Measurements from ENCODE around the gene NEK2. TPM values are rescaled to one million over a fixed set of nuclear protein-coding genes. Genes with fewer than 3 reads are reported as not detected.

Gene NEK2
- total and polyA plus RNA-seq, 2 of the 13 experiments (the other 11 are each of a cell fraction or from before 2014, with no cell fraction given): 10.9 to 40.8 TPM

- TF ChIP-seq, protein P1, sequence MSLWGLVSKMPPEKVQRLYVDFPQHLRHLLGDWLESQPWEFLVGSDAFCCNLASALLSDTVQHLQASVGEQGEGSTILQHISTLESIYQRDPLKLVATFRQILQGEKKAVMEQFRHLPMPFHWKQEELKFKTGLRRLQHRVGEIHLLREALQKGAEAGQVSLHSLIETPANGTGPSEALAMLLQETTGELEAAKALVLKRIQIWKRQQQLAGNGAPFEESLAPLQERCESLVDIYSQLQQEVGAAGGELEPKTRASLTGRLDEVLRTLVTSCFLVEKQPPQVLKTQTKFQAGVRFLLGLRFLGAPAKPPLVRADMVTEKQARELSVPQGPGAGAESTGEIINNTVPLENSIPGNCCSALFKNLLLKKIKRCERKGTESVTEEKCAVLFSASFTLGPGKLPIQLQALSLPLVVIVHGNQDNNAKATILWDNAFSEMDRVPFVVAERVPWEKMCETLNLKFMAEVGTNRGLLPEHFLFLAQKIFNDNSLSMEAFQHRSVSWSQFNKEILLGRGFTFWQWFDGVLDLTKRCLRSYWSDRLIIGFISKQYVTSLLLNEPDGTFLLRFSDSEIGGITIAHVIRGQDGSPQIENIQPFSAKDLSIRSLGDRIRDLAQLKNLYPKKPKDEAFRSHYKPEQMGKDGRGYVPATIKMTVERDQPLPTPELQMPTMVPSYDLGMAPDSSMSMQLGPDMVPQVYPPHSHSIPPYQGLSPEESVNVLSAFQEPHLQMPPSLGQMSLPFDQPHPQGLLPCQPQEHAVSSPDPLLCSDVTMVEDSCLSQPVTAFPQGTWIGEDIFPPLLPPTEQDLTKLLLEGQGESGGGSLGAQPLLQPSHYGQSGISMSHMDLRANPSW (CRISPR knock-in tag; IDR thresholded peaks at IDR 0.05; ENCODE audit: borderline replicate concordance): peak; percentile 7; the same call in 1 of the 2 replicates
- TF ChIP-seq ARNT (IDR thresholded peaks at IDR 0.05) (no peak), CERS6 (CRISPR knock-in tag; IDR thresholded peaks at IDR 0.05) (no peak), GFI1 (CRISPR knock-in tag; IDR thresholded peaks at IDR 0.05; ENCODE audit: borderline replicate concordance) (no peak), HNRNPL (IDR thresholded peaks at IDR 0.05; ENCODE audit: low read depth, low read length) (no peak), SATB2 (CRISPR knock-in tag; IDR thresholded peaks at IDR 0.05) (no peak), ZFP62 (CRISPR knock-in tag; IDR thresholded peaks at IDR 0.05) (no peak), GZF1 (CRISPR knock-in tag; IDR thresholded peaks at IDR 0.05) (no peak), KLF15 (CRISPR knock-in tag; IDR thresholded peaks at IDR 0.05; ENCODE audit: borderline replicate concordance) (no peak), ZNF205 (CRISPR knock-in tag; IDR thresholded peaks at IDR 0.05) (0 out of 2 replicates have a peak, but pooled peaks have one; percentile 2), ZFY (CRISPR knock-in tag; IDR thresholded peaks at IDR 0.05) (peak; percentile 64; the same call in 1 of the 2 replicates), ZNF773 (CRISPR knock-in tag; IDR thresholded peaks at IDR 0.05; ENCODE audit: borderline replicate concordance) (no peak), ZNF253 (CRISPR knock-in tag; IDR thresholded peaks at IDR 0.05; ENCODE audit: borderline replicate concordance) (no peak), ZNF292 (CRISPR knock-in tag; IDR thresholded peaks at IDR 0.05; ENCODE audit: borderline replicate concordance, low read depth) (no peak), MEIS2 (CRISPR knock-in tag; IDR thresholded peaks at IDR 0.05) (no peak)
- TF ChIP-seq, protein P2, sequence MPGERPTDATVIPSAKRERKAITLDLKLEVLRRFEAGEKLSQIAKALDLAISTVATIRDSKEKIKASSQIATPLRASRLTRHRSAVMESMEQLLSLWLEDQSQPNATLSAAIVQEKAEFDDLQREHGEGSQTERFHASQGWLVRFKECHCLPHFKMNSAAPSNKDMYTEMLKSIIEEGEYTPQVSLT (CRISPR knock-in tag; IDR thresholded peaks at IDR 0.05; ENCODE audit: borderline replicate concordance, low read depth): no peak
- TF ChIP-seq, protein P3, sequence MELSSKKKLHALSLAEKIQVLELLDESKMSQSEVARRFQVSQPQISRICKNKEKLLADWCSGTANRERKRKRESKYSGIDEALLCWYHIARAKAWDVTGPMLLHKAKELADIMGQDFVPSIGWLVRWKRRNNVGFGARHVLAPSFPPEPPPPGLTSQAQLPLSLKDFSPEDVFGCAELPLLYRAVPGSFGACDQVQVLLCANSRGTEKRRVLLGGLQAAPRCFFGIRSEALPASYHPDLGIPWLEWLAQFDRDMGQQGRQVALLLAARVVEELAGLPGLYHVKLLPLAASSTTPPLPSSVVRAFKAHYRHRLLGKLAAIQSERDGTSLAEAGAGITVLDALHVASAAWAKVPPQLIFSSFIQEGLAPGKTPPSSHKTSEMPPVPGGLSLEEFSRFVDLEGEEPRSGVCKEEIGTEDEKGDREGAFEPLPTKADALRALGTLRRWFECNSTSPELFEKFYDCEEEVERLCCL (CRISPR knock-in tag; IDR thresholded peaks at IDR 0.05; ENCODE audit: borderline replicate concordance): no peak
- TF ChIP-seq, protein P4, sequence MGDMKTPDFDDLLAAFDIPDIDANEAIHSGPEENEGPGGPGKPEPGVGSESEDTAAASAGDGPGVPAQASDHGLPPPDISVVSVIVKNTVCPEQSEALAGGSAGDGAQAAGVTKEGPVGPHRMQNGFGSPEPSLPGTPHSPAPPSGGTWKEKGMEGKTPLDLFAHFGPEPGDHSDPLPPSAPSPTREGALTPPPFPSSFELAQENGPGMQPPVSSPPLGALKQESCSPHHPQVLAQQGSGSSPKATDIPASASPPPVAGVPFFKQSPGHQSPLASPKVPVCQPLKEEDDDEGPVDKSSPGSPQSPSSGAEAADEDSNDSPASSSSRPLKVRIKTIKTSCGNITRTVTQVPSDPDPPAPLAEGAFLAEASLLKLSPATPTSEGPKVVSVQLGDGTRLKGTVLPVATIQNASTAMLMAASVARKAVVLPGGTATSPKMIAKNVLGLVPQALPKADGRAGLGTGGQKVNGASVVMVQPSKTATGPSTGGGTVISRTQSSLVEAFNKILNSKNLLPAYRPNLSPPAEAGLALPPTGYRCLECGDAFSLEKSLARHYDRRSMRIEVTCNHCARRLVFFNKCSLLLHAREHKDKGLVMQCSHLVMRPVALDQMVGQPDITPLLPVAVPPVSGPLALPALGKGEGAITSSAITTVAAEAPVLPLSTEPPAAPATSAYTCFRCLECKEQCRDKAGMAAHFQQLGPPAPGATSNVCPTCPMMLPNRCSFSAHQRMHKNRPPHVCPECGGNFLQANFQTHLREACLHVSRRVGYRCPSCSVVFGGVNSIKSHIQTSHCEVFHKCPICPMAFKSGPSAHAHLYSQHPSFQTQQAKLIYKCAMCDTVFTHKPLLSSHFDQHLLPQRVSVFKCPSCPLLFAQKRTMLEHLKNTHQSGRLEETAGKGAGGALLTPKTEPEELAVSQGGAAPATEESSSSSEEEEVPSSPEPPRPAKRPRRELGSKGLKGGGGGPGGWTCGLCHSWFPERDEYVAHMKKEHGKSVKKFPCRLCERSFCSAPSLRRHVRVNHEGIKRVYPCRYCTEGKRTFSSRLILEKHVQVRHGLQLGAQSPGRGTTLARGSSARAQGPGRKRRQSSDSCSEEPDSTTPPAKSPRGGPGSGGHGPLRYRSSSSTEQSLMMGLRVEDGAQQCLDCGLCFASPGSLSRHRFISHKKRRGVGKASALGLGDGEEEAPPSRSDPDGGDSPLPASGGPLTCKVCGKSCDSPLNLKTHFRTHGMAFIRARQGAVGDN (CRISPR knock-in tag; IDR thresholded peaks at IDR 0.05): peak; percentile 61
- TF ChIP-seq, protein P5, sequence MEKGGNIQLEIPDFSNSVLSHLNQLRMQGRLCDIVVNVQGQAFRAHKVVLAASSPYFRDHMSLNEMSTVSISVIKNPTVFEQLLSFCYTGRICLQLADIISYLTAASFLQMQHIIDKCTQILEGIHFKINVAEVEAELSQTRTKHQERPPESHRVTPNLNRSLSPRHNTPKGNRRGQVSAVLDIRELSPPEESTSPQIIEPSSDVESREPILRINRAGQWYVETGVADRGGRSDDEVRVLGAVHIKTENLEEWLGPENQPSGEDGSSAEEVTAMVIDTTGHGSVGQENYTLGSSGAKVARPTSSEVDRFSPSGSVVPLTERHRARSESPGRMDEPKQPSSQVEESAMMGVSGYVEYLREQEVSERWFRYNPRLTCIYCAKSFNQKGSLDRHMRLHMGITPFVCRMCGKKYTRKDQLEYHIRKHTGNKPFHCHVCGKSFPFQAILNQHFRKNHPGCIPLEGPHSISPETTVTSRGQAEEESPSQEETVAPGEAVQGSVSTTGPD (CRISPR knock-in tag; IDR thresholded peaks at IDR 0.05): 0 out of 2 replicates have a peak, but pooled peaks have one; percentile 11
Observed at GRCh38 chr1:211676106-211676583, 724 bp upstream of the NEK2 start (continued).

All from HepG2 (cell line).